Endothelial cell of umbilical vein (primary cell): Measurements from ENCODE around the gene TMEM169. TPM values are rescaled to one million over a fixed set of nuclear protein-coding genes. Genes with fewer than 3 reads are reported as not detected.

Experiments used
- BruUV-seq: library from RNA; stranded (reverse); fragments of 400-500 nt; replicated peaks from 2 replicates; lab custom pipeline; 2021; lab: Mats Ljungman, UMichigan
- CTCF ChIA-PET: fragments of 300-600, 350-600 bp; sonication (Branson Sonifier 250); formaldehyde crosslinking; loops from one replicate; lab custom pipeline; 2021; ENCODE audit warnings: antibody characterized with exemption, inconsistent platforms; lab: Charles Lee
- POLR2A ChIA-PET: fragments of 300-600, 350-600 bp; sonication (Branson Sonifier 250); formaldehyde crosslinking; loops from one replicate; lab custom pipeline; 2021; ENCODE audit warnings: antibody characterized with exemption, inconsistent platforms; lab: Charles Lee
- DNase-seq: peaks from one replicate; pipeline ENCODE4 v3.0.0-alpha.2; 2011; ENCODE audit warnings: low read depth, low spot score
- FAIRE-seq: peaks from 2 replicates; lab custom pipeline; 2011; peaks lifted over from hg19 to GRCh38; lab: Jason Lieb, UNC
- H2AFZ ChIP-seq: 2 replicates; pipeline ENCODE4 v1.6.0; 2012; ENCODE audit warnings: low read depth, low read length, control low read depth, inconsistent platforms
- H3K27ac ChIP-seq: 2 replicates; pipeline ENCODE4 v1.5.1; 2011; ENCODE audit warnings: low read depth, mild to moderate bottlenecking, control low read depth, low read length, moderate library complexity; ENCODE audit not compliant: insufficient read depth
- H3K27me3 ChIP-seq, 2 experiments: 2 replicates each; pipeline versions ENCODE4 v1.6.0 to v1.6.1; 2011; ENCODE audit warnings: low read length in 2 of 2, mixed read lengths in 1 of 2; ENCODE audit not compliant: control insufficient read depth in 2 of 2, insufficient read depth in 2 of 2
- H3K36me3 ChIP-seq, 2 experiments: 2 replicates in 1 of 2; 3 replicates in 1 of 2; pipeline ENCODE4 v1.5.1; 2011; ENCODE audit warnings: low read length in 2 of 2, mild to moderate bottlenecking in 1 of 2, moderate library complexity in 1 of 2; ENCODE audit not compliant: control insufficient read depth in 2 of 2, insufficient read depth in 2 of 2; ENCODE audit errors: extremely low read depth in 1 of 2
- H3K4me1 ChIP-seq: 3 replicates; pipeline ENCODE4 v1.5.1; 2011; ENCODE audit warnings: mild to moderate bottlenecking, low read length; ENCODE audit not compliant: control insufficient read depth, insufficient read depth; ENCODE audit errors: extremely low read depth
- H3K4me2 ChIP-seq: 2 replicates; pipeline ENCODE4 v1.6.1; 2011; ENCODE audit warnings: low read length, control low read depth, mixed read lengths; ENCODE audit not compliant: insufficient read depth
- H3K4me3 ChIP-seq, 3 experiments: fragments of 200-600 bp in 1 of 3; sonication (generic), shearing (Covaris generic) in 1 of 3; replicated peaks in 1 of 3; 2 replicates each; pipeline ENCODE4 v1.5.1; 2011 to 2016; ENCODE audit warnings: control low read depth in 3 of 3, low read length in 3 of 3, mild to moderate bottlenecking in 2 of 3, inconsistent platforms in 1 of 3, low read depth in 1 of 3, moderate library complexity in 1 of 3; ENCODE audit not compliant: insufficient read depth in 1 of 3
- H3K79me2 ChIP-seq: 2 replicates; pipeline ENCODE4 v1.6.0; 2012; ENCODE audit warnings: low read length, inconsistent platforms; ENCODE audit not compliant: control insufficient read depth, insufficient read depth
- H3K9ac ChIP-seq: replicated peaks from 2 replicates; pipeline ENCODE3; 2011; ENCODE audit warnings: low read length, control low read depth; ENCODE audit not compliant: insufficient read depth; ENCODE audit errors: extremely low read depth
- H3K9me1 ChIP-seq: replicated peaks from 3 replicates; pipeline ENCODE4 v1.6.0; 2011; ENCODE audit warnings: mild to moderate bottlenecking, low read length; ENCODE audit not compliant: control insufficient read depth, insufficient read depth; ENCODE audit errors: extremely low read depth
- H3K9me3 ChIP-seq: replicated peaks from 2 replicates; pipeline ENCODE4 v1.5.1; 2012; ENCODE audit warnings: low read length, inconsistent platforms; ENCODE audit not compliant: control insufficient read depth, insufficient read depth
- H4K20me1 ChIP-seq: replicated peaks from 2 replicates; pipeline ENCODE3; 2011; ENCODE audit warnings: mild to moderate bottlenecking, low read length; ENCODE audit not compliant: control insufficient read depth, insufficient read depth; ENCODE audit errors: extremely low read depth
- CTCF ChIP-seq, 2 donors: IDR thresholded peaks; 1 replicate in 1 of 2; 2 replicates in 1 of 2; pipeline ENCODE4 v1.5.1; 2011; ENCODE audit warnings: low read length in 2 of 2, mild to moderate bottlenecking in 2 of 2, moderate library complexity in 2 of 2, control low read depth in 1 of 2, inconsistent platforms in 1 of 2, low read depth in 1 of 2; ENCODE audit not compliant: insufficient read depth in 1 of 2; ENCODE audit errors: extremely low read depth in 1 of 2
- EZH2 ChIP-seq: IDR thresholded peaks from 2 replicates; pipeline ENCODE4 v1.6.1; 2012; ENCODE audit warnings: borderline replicate concordance, low read depth, mild to moderate bottlenecking, moderate library complexity, low read length, inconsistent platforms; ENCODE audit not compliant: severe bottlenecking
- FOS ChIP-seq: IDR thresholded peaks from 2 replicates; pipeline ENCODE4 v1.6.1; 2011; ENCODE audit warnings: mild to moderate bottlenecking, low read length, moderate library complexity, borderline replicate concordance; ENCODE audit not compliant: insufficient read depth
- GATA2 ChIP-seq: IDR thresholded peaks from 2 replicates; pipeline ENCODE4 v1.7.0; 2011; ENCODE audit warnings: low read depth, mild to moderate bottlenecking, moderate library complexity, mixed read lengths, low read length; ENCODE audit not compliant: insufficient read length, insufficient read depth
- JUN ChIP-seq: IDR thresholded peaks from 2 replicates; pipeline ENCODE4 v1.6.1; 2011; ENCODE audit warnings: borderline replicate concordance, low read depth; ENCODE audit not compliant: insufficient read length, insufficient read depth
- MAX ChIP-seq: IDR thresholded peaks from 2 replicates; pipeline ENCODE4 v1.6.1; 2011; ENCODE audit not compliant: insufficient read depth, insufficient read length
- MYC ChIP-seq: IDR thresholded peaks from one replicate; pipeline ENCODE4 v1.6.1; 2011; ENCODE audit warnings: mild to moderate bottlenecking, low read depth, low read length
- POLR2A ChIP-seq: IDR thresholded peaks from 2 replicates; pipeline ENCODE4 v1.6.1; 2012; ENCODE audit warnings: low read depth, mild to moderate bottlenecking, control low read depth, low read length
- POLR2AphosphoS5 ChIP-seq: IDR thresholded peaks from 2 replicates; pipeline ENCODE4 v1.6.1; 2012; ENCODE audit warnings: low read depth, mild to moderate bottlenecking, control low read depth, low read length, moderate library complexity; ENCODE audit not compliant: insufficient read depth
- dilution Hi-C: fragments of 300-500 bp; cut with MboI; formaldehyde crosslinking; loops from one replicate; pipeline ENCODE4 v1.15.0; 2019; ENCODE audit warnings: low sequenced_read_pairs; ENCODE audit not compliant: extremely low pct_ligation_motif_present
- intact Hi-C: fragments of 100-400 bp; cut with micrococcal nuclease; formaldehyde crosslinking; loops from one replicate; pipeline ENCODE4 v1.10.0; 2022
- polyA plus RNA-seq, 4 experiments: library from polyadenylated mRNA; depleted of rRNA in 3 of 4; stranded (reverse) in 3 of 4; unstranded in 1 of 4; fragments of >200 nt; gene quantifications; 2 replicates each; pipeline versions ENCODE4 v1.2.1 to v1.2.3, GENCODE V29; 2011 to 2012; ENCODE audit warnings: missing spikeins in 1 of 4
- total RNA-seq: library from RNA; stranded (reverse); gene quantifications from 2 replicates; pipeline ENCODE4 v1.2.3, GENCODE V29; 2021

Gene TMEM169
- total and polyA plus RNA-seq, 2 donors (not counting 3 experiments of a cell fraction or from before 2014, with no cell fraction given) = 0.20 TPM; not detected in 1

- Histone ChIP-seq H4K20me1 (no peaks in the 10 kb centered on the region), H3K27me3 (no peaks in the 10 kb centered on the region), H3K9me3 (no peaks in the 10 kb centered on the region), H2AFZ (no peak overlapping the region), H3K79me2 (peaks cover 48% of the 10 kb centered on the region), H3K27ac (no peak overlapping the region), H3K9me1 (no peaks in the 10 kb centered on the region), H3K4me2 (no peak overlapping the region), H3K36me3 (peaks cover 20 to 46% of the 10 kb centered on the region in 2 experiments), H3K9ac (no peak overlapping the region), H3K4me3 (no peak overlapping the region), H3K4me1 (no peaks in the 10 kb centered on the region)
- ChIA-PET POLR2A (no interaction called here), CTCF (interaction anchor here (1.7 kb wide), 1 partner anchor 9 kb away, joined by 6 read pairs; no protein-coding TSS in a partner anchor)
- DNase-seq (no peak), FAIRE-seq (no peak)
- dilution Hi-C loops (no loop called here), intact Hi-C loops (no loop called here)
- BruUV-seq = no TSS peak
- TF ChIP-seq POLR2A (no peak), POLR2AphosphoS5 (no peak), GATA2 (no peak), MYC (no peak), EZH2 (no peak), FOS (no peak), CTCF (IDR thresholded peaks at IDR 0.05; ENCODE audit: extremely low read depth in 1 of 2, insufficient read depth in 1 of 2, low read depth in 1 of 2, low read length in 2 of 2) (no peak), MAX (no peak), JUN (no peak)
Measured at GRCh38 chr2:216132585-216132984, 50.9 kb downstream of the TMEM169 start.
